ENCODE results near the gene LRRC17. TPM values are rescaled to one million over a fixed set of nuclear protein-coding genes. Genes with fewer than 3 reads are reported as not detected.

LRRC17 gene
- total and polyA plus RNA-seq, 12 donors: 1.5 to 26.3 (median 3.3) TPM

DNA sequence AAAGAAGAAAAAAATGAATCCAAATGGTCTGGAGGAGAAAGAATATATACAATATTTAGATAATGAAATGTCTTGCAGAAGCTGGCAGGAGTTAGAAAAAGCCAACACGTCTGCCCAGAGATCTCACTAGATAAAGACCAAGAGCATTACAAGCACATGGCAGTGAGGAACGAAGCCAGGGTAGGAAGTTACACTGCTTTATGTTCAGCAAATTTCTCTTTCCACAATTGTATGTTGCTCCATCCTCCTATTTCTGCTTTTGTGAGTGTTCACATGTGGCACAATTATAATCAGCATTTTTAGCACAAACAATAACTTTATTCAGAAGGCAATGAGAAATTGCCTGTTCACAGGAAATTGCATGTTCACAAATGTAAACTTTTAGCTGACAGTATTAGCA lies 53.7 kb downstream of the LRRC17 start:
- 65 to 78% (median 69%) methylated on average over 2 of the region's 2 CpGs for WGBS, 4 donors
- no peaks in the 10 kb centered on the region for H3K4me1 ChIP-seq (replicated peaks in 1 of 2)
- TF ChIP-seq, protein P1, sequence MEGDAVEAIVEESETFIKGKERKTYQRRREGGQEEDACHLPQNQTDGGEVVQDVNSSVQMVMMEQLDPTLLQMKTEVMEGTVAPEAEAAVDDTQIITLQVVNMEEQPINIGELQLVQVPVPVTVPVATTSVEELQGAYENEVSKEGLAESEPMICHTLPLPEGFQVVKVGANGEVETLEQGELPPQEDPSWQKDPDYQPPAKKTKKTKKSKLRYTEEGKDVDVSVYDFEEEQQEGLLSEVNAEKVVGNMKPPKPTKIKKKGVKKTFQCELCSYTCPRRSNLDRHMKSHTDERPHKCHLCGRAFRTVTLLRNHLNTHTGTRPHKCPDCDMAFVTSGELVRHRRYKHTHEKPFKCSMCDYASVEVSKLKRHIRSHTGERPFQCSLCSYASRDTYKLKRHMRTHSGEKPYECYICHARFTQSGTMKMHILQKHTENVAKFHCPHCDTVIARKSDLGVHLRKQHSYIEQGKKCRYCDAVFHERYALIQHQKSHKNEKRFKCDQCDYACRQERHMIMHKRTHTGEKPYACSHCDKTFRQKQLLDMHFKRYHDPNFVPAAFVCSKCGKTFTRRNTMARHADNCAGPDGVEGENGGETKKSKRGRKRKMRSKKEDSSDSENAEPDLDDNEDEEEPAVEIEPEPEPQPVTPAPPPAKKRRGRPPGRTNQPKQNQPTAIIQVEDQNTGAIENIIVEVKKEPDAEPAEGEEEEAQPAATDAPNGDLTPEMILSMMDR (IDR thresholded peaks at IDR 0.05): no peak
- TF ChIP-seq POLR2A (IDR thresholded peaks at IDR 0.05): no peak
- no peaks in the 10 kb centered on the region for H3K27me3 ChIP-seq
- H3K4me3 ChIP-seq: no peak overlapping the region
- H3K27ac ChIP-seq: no peak overlapping the region
- H3K36me3 ChIP-seq (replicated peaks in 1 of 2): no peaks in the 10 kb centered on the region
- no peaks in the 10 kb centered on the region for H3K9me3 ChIP-seq (replicated peaks in 1 of 3)
- DNase-seq: no peak
- intact Hi-C loops (cut with DNase I): no loop called here

DNA sequence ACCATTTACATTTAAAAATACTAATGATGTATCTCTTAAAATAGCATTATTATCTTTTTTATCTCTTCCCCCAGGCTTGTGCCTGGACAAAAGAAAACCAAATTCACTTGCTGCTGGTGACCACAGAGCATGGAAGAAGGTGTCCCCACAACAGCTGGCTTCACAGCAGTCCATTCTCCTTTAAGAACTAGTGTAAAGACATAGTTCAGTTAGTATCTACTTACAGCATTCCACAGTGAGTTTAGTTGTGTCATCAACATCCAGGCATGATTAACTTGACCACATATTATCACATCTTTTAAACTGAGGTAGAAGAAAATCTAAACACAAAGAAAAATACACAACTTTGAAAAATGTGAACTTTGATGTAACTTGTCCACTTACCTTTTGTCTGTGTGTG lies 55.0 kb downstream of the LRRC17 start:
- H3K36me3 ChIP-seq (replicated peaks in 1 of 2): no peaks in the 10 kb centered on the region
- TF ChIP-seq, protein P1 (IDR thresholded peaks at IDR 0.05): no peak
- no peak for TF ChIP-seq POLR2A (IDR thresholded peaks at IDR 0.05)
- no peaks in the 10 kb centered on the region for H3K9me3 ChIP-seq (replicated peaks in 1 of 3)
- no peak overlapping the region for H3K4me3 ChIP-seq
- no peak overlapping the region for H3K27ac ChIP-seq
- no peak for DNase-seq
- H3K27me3 ChIP-seq: no peaks in the 10 kb centered on the region
- no peaks in the 10 kb centered on the region for H3K4me1 ChIP-seq (replicated peaks in 1 of 2)
- intact Hi-C loops (cut with DNase I): no loop called here

- Histone ChIP-seq H3K4me3 (peak overlapping the region in 1 of 4 donors; percentile 11), H3K9me3 (replicated peaks in 1 of 3) (no peaks in the 10 kb centered on the region), H3K4me1 (replicated peaks in 1 of 2) (peaks cover 5 to 11% of the 10 kb centered on the region in 2 donors), H3K27ac (peak overlapping the region in 3 of 5 donors; percentile 36 to 72 (median 69)), H3K36me3 (replicated peaks in 1 of 2) (no peaks in the 10 kb centered on the region), H3K27me3 (no peaks in the 10 kb centered on the region)
- intact Hi-C loops (cut with DNase I): no loop called here
- DNase-seq: peak; percentile 77 to 90 (median 89)
- WGBS, 4 donors: 66 to 75% (median 71%) methylated on average over 19 to 23 of the region's 23 CpGs
- TF ChIP-seq, protein P1 (IDR thresholded peaks at IDR 0.05): no peak
- TF ChIP-seq POLR2A (IDR thresholded peaks at IDR 0.05): peak in 1 of 2 donors; percentile 47
Measured at GRCh38 chr7:102973096-102973802, 60.4 kb downstream of the LRRC17 start.

DNA sequence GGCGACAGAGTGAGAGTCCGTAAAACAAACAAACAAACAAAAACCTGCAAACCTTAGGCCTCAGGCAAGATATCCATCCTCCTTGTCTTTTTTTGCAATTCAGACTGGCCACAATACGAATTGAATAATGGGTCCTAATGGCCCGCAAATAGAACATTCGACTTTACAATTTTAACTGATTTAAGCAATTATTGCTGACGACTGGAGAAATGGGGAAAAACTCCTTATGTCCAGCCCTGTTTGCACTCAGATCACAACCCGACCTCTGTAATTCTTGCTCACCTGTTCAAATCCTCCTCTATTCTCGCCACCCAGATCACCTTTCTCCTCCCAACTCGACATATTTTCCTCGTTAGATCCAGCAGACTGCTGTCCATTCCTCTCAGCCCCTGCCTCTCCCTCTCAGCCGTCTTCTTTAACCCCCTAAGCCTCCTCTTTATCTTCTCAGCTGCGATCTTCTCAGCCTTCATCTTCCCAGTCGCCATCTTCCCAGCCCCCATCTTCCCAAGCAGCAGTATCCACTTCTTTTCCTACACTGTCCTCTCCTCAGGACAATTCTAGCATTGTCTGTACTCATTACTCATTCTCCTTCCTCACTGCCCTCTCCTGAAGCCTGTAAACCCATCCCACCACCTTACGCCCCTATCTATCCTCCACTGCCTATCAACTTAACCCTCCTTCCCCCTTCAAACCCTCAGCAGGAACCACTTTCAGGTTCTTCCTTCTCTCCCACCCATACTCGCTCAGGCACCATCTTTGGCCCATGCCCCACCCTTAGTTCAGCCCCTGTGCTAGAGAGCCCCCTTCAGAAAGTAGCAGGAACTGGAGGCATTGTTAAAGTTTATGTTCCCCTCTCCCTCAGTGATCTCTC lies 61.8 kb downstream of the LRRC17 start:
- H3K27me3 ChIP-seq: no peaks in the 10 kb centered on the region
- H3K27ac ChIP-seq: no peak overlapping the region
- no peak for TF ChIP-seq POLR2A (IDR thresholded peaks at IDR 0.05)
- TF ChIP-seq, protein P1 (IDR thresholded peaks at IDR 0.05): no peak
- H3K9me3 ChIP-seq (replicated peaks in 1 of 3): no peaks in the 10 kb centered on the region
- intact Hi-C loops (cut with DNase I): no loop called here
- 93 to 96% (median 94%) methylated on average over 15 of the region's 15 CpGs for WGBS, 4 donors
- DNase-seq: no peak
- H3K4me3 ChIP-seq: peak overlapping the region in 1 of 4 donors; percentile 11
- peaks cover 7 to 16% of the 10 kb centered on the region in 2 donors for H3K4me1 ChIP-seq (replicated peaks in 1 of 2)
- H3K36me3 ChIP-seq (replicated peaks in 1 of 2): no peaks in the 10 kb centered on the region

All from adrenal gland (tissue), 12 donors.